Right atrium auricular region (tissue), 2 donors: ENCODE data around the gene LSS. TPM values are rescaled to one million over a fixed set of nuclear protein-coding genes. Genes with fewer than 3 reads are reported as not detected.

Experiments used
- DNase-seq: peaks from one replicate; pipeline ENCODE4 v3.0.0-alpha.2; 2019; ENCODE audit warnings: low spot score
- H3K27ac ChIP-seq, 2 donors: fragments of 200-600 bp; sonication (generic); 1 replicate in 1 of 2; 2 replicates in 1 of 2; pipeline ENCODE4 v1.5.1; 2016 to 2019
- H3K27me3 ChIP-seq, 2 donors: fragments of 200-600 bp; sonication (generic); one replicate each; pipeline versions ENCODE4 v1.5.1 to v1.6.0; 2017 to 2019
- H3K36me3 ChIP-seq: fragments of 200-600 bp; sonication (generic); one replicate; pipeline ENCODE4 v1.5.1; 2016
- H3K4me1 ChIP-seq, 2 donors: fragments of 200-600 bp; sonication (generic); one replicate each; pipeline versions ENCODE4 v1.5.1 to v1.6.0; 2017 to 2019
- H3K4me3 ChIP-seq, 2 donors: fragments of 200-600 bp; sonication (generic); 1 replicate in 1 of 2; 2 replicates in 1 of 2; pipeline ENCODE4 v1.5.1; 2017 to 2019; ENCODE audit warnings: mild to moderate bottlenecking in 1 of 2, moderate library complexity in 1 of 2
- H3K9me3 ChIP-seq, 2 donors: fragments of 200-600 bp; sonication (generic); one replicate each; pipeline ENCODE4 v1.5.1; 2019
- CTCF ChIP-seq, 2 donors: fragments of 200-600 bp; sonication (generic); IDR thresholded peaks; one replicate each; pipeline ENCODE4 v1.5.1; 2019; ENCODE audit warnings: antibody characterized with exemption in 2 of 2
- total RNA-seq, 2 donors: library from RNA; depleted of rRNA; stranded (reverse); fragments of >200 nt; gene quantifications; one replicate each; pipeline ENCODE4 v1.1.0, GENCODE V29; 2016

The LSS gene
- total RNA-seq, 2 donors from 2014 or later = 31.4 to 36.6 TPM

GRCh38 chr21:46250146-46250725 is 21.7 kb upstream of the LSS start:
- Histone ChIP-seq H3K9me3 (no peaks in the 10 kb centered on the region), H3K27me3 (no peaks in the 10 kb centered on the region), H3K27ac (no peak overlapping the region), H3K36me3 (peaks cover 89% of the 10 kb centered on the region), H3K4me1 (no peaks in the 10 kb centered on the region), H3K4me3 (no peak overlapping the region)
- TF ChIP-seq CTCF (IDR thresholded peaks at IDR 0.05) = no peak
- no peak for DNase-seq

GRCh38 chr21:46248827-46249226 is 20.3 kb upstream of the LSS start:
- no peak overlapping the region for H3K27ac ChIP-seq
- no peak for DNase-seq
- H3K36me3 ChIP-seq = peaks cover 89% of the 10 kb centered on the region

GRCh38 chr21:46248422-46248782 is 19.8 kb upstream of the LSS start:
- no peak for DNase-seq
- peaks cover 89% of the 10 kb centered on the region for H3K36me3 ChIP-seq
- H3K27ac ChIP-seq = no peak overlapping the region
- H3K9me3 ChIP-seq = no peaks in the 10 kb centered on the region
- H3K4me1 ChIP-seq = no peaks in the 10 kb centered on the region
- H3K27me3 ChIP-seq = no peaks in the 10 kb centered on the region
- H3K4me3 ChIP-seq = no peak overlapping the region
- no peak for TF ChIP-seq CTCF (IDR thresholded peaks at IDR 0.05)

More at GRCh38 chr21:46248827-46249226, 20.3 kb upstream of the LSS start:
- Histone ChIP-seq H3K4me3 (no peak overlapping the region), H3K9me3 (no peaks in the 10 kb centered on the region), H3K4me1 (no peaks in the 10 kb centered on the region), H3K27me3 (no peaks in the 10 kb centered on the region)
- TF ChIP-seq CTCF (IDR thresholded peaks at IDR 0.05) = no peak

GRCh38 chr21:46247699-46248421 is 19.3 kb upstream of the LSS start:
- no peak for TF ChIP-seq CTCF (IDR thresholded peaks at IDR 0.05)
- Histone ChIP-seq H3K27me3 (no peaks in the 10 kb centered on the region), H3K27ac (no peak overlapping the region), H3K36me3 (peaks cover 89% of the 10 kb centered on the region), H3K4me3 (no peak overlapping the region), H3K4me1 (no peaks in the 10 kb centered on the region), H3K9me3 (no peaks in the 10 kb centered on the region)
- DNase-seq = no peak

- no peak for DNase-seq
- Histone ChIP-seq H3K4me3 (no peak overlapping the region), H3K27me3 (no peaks in the 10 kb centered on the region), H3K36me3 (peaks cover 90% of the 10 kb centered on the region), H3K9me3 (no peaks in the 10 kb centered on the region), H3K4me1 (no peaks in the 10 kb centered on the region), H3K27ac (no peak overlapping the region)
- no peak for TF ChIP-seq CTCF (IDR thresholded peaks at IDR 0.05)
Measured at GRCh38 chr21:46246345-46246744, 17.8 kb upstream of the LSS start.
